ENCODE data around the gene SV2C. TPM values are rescaled to one million over a fixed set of nuclear protein-coding genes. Genes with fewer than 3 reads are reported as not detected.
"Not testable (repeated sequence)": the region's sequence is repeated elsewhere in the genome, so short reads cannot be mapped to it uniquely, and the experiment has no call there.

SV2C gene
- total RNA-seq, 4 donors from 2014 or later, result 0.18 to 0.85 (median 0.27) TPM; not detected in 1

DNA sequence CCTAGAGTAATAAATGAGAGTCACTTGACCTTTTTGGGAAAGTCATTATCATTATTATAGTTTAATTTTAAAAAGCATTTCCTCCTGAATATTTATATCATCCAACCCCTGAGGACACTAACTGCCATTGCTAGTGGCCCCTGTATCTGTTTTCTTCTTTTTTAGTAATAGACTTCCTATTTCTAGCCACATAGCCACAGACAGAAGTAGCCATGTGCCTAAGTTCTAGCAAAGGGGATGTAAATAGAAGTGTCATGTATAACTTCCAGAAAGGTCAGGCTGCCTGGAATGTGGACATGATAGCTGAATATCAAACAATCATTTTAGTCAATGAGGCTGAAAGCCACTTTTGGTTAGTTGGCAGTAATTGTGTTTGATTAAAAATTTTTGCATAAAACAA, 282.4 kb downstream of the SV2C start:
- Histone ChIP-seq H3K4me3 (no peak overlapping the region), H3K27ac (no peak overlapping the region), H3K9me3 (no peaks in the 10 kb centered on the region), H3K4me1 (no peaks in the 10 kb centered on the region), H3K27me3 (no peaks in the 10 kb centered on the region), H3K36me3 (no peaks in the 10 kb centered on the region)
- no peak for DNase-seq
- TF ChIP-seq POLR2A (IDR thresholded peaks at IDR 0.05) (no peak), CTCF (IDR thresholded peaks at IDR 0.05) (no peak)

- Histone ChIP-seq H3K27ac (no peak overlapping the region), H3K4me3 (no peak overlapping the region), H3K9me3 (no peaks in the 10 kb centered on the region), H3K36me3 (no peaks in the 10 kb centered on the region), H3K4me1 (no peaks in the 10 kb centered on the region), H3K27me3 (no peaks in the 10 kb centered on the region)
- no peak for DNase-seq
- TF ChIP-seq CTCF (IDR thresholded peaks at IDR 0.05) (no peak), POLR2A (IDR thresholded peaks at IDR 0.05) (no peak)
These were observed 283.4 kb downstream of the SV2C start for GRCh38 chr5:76366596-76366995.

DNA sequence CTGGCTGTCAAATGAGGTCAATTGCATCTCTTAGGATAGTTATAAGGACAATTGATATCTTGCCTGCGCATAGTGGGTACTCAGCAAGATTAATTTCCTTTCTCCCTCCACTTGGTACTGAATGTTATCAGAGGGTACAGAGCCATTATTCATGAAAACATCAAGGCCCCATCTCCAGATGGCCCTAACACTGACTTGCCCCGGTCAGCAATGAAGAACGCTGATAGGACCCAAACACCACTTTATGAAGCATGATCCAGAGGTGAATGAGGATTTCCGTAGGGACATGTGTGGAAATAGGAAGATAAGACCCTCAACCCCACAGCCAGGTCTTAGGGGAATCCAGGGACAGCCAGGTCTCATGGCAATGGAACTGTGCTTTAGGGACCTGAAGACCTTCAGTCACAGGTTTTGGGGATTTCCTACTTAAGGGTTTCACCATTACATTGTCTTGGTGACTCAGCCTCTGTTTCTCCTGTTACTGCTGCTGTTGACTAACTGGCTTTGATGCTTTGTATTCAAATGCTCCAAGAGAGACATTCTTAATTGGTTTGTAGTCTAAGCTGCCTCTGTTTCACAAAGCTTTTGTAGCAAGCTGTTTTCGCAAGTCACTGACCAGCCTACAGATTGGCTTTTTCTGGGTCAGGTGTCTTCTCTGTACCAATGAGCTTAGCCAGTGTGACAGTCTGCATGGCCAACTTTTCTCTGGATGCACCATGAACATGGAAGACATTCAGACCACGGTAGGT, 284.6 kb downstream of the SV2C start:
- TF ChIP-seq POLR2A (IDR thresholded peaks at IDR 0.05) (no peak), CTCF (IDR thresholded peaks at IDR 0.05) (no peak)
- Histone ChIP-seq H3K36me3 (no peaks in the 10 kb centered on the region), H3K9me3 (no peaks in the 10 kb centered on the region), H3K27ac (no peak overlapping the region), H3K4me3 (no peak overlapping the region), H3K4me1 (no peaks in the 10 kb centered on the region), H3K27me3 (no peaks in the 10 kb centered on the region)
- DNase-seq, result no peak

GRCh38 chr5:76368941-76369340, 285.8 kb downstream of the SV2C start:
- no peaks in the 10 kb centered on the region for H3K27me3 ChIP-seq
- H3K36me3 ChIP-seq, result no peaks in the 10 kb centered on the region
- no peak for DNase-seq
- H3K27ac ChIP-seq, result no peak overlapping the region
- H3K4me1 ChIP-seq, result no peaks in the 10 kb centered on the region
- no peaks in the 10 kb centered on the region for H3K9me3 ChIP-seq
- no peak overlapping the region for H3K4me3 ChIP-seq
- no peak for TF ChIP-seq POLR2A (IDR thresholded peaks at IDR 0.05)
- no peak for TF ChIP-seq CTCF (IDR thresholded peaks at IDR 0.05)

DNA sequence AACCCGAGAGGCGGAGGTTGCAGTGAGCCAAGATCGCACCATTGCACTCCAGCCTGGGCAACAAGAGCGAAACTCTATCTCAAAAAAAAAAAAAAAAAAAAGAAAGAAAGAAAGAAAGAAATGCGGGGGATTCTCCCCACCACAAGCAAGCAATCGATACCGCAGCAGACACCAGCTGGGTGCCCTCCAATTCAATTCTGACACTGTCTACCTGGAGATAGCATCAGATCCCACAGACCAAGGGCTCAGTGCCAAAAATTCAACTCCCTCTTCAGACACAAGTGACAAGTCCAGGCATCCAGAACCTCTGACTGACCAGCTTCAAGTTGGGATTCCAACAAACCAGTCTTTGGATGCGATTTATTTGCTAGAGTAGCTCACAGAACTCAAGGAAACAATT, 286.5 kb downstream of the SV2C start:
- not testable (repeated sequence) for H3K36me3 ChIP-seq, H3K27ac ChIP-seq, H3K27me3 ChIP-seq, H3K9me3 ChIP-seq, DNase-seq, H3K4me3 ChIP-seq, H3K4me1 ChIP-seq

DNA sequence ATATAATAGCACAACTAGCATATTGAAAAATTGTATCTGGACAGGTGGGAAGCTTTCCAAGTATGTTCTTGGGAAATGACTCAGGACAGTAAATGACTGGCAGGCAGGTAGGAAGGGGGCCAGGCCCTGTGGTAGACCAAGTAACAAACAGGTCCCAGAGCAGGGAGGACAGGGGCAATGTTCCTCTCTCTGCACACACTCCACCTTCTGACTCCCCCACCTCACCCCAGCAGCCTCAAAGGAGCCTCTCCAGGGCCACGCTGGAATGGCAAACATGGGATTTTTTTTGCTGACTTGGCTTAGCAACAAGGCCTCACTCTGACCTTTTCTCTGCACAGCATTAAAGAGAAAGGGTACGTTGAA, 288.8 kb downstream of the SV2C start:
- H3K27me3 ChIP-seq, result no peaks in the 10 kb centered on the region
- no peak overlapping the region for H3K4me3 ChIP-seq
- no peak overlapping the region for H3K27ac ChIP-seq
- no peak for TF ChIP-seq CTCF (IDR thresholded peaks at IDR 0.05)
- TF ChIP-seq POLR2A (IDR thresholded peaks at IDR 0.05), result no peak
- no peaks in the 10 kb centered on the region for H3K4me1 ChIP-seq
- DNase-seq, result no peak
- no peaks in the 10 kb centered on the region for H3K36me3 ChIP-seq
- H3K9me3 ChIP-seq, result no peaks in the 10 kb centered on the region
